Pericardium fibroblast (primary cell): Measurements from ENCODE around the gene ALG10. TPM values are rescaled to one million over a fixed set of nuclear protein-coding genes. Genes with fewer than 3 reads are reported as not detected.

Source experiments
- total RNA-seq: library from RNA; depleted of rRNA; stranded (reverse); fragments of >200 nt; gene quantifications from 2 replicates; pipeline ENCODE4 v1.2.3, GENCODE V29; 2015

Gene ALG10
- 2.7 and 6.0 TPM in 2 replicates for total RNA-seq

GRCh38 chr12:34022079-34022830, at the start of gene ALG10:
Gene ALG10, plus strand, starts transcription at chr12:34022496. Its CDS starts 104 bp downstream, at chr12:34022600.

